GM19351 (cell line): Measurements from ENCODE around the gene UPF3A.
A peak's percentile ranks its signal among the peaks of the same experiment; 100 is the strongest.
"Not testable (repeated sequence)": the region's sequence is repeated elsewhere in the genome, so short reads cannot be mapped to it uniquely, and the experiment has no call there.

ENCODE experiments used
- ATAC-seq: cut with Tn5 transposase; IDR thresholded peaks from one replicate; pipeline ENCODE4 v1.9.1; 2021; ENCODE audit warnings: mild to moderate bottlenecking, moderate library complexity; ENCODE audit not compliant: unreplicated experiment

UPF3A gene

DNA sequence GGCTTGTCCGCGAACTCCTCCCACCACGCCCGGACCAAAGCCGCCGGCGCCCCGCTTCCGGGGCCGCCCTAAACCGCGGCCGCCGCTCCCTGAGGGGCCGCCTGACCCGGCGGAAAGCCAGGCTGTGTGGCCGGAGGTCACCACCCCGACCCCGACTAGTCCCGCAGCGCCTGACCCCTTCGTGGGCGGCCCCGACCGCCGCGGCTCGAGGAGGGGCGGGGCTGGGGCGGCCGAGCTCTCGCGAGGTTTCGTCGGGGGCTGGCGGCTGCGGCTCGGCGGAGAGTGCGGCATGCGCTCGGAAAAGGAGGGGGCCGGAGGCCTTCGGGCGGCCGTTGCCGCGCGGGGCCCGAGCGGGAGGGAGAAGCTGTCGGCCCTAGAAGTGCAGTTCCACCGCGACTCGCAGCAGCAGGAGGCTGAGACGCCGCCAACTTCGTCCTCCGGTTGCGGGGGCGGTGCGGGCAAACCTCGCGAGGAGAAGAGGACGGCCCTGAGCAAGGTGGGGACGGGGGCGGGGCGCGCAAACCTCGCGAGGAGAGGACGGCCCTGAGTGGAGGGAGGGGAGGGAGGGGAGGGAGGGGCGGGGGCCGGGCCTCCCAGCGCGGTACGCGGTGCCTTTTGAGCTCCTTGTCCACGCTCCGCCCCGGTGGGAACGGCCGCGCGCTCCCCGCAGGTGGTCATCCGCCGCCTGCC is at the start of gene UPF3A:
Gene UPF3A (plus strand): TSS at position 251 of the 690 bp plus-strand sequence. CDS start 39 bp downstream, at position 290.
- ATAC-seq: peak; percentile 66

DNA sequence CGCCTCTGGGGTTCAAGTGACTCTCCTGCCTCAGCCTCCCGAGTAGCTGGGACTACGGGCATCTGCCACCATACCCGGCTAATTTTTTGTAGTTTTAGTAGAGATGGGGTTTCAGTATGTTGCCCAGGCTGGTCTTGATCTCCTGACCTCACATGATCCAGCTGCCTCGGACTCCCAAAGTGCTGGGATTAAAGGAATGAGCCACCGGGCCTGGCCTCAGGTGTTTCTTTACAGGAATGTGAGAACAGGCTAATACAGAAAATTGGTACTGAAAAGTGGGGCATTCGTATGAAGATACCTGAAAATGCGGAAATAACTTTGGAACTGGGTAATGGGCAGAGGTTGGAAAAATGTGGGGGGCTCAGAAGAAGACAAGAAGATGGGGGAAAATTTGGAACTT is 49.5 kb upstream of the UPF3A start:
- ATAC-seq: no peak

DNA sequence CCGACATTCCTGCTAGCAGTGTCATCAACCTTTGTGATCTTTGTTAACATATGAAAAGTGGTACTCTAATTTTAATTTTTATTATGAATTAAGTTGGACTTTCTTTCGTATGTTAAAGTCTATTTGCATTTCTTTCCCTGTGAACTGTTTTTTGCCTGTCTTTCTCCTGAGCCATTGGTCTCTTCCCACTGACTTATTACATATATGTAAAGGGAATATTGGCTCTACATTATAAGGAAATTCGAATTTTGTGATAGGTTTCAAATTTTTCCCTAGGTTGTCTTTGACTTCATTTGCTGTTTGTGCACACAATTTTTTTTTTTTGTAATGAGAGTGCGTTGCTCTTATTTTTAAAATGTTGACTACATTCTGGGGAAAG is 47.1 kb upstream of the UPF3A start:
- no peak for ATAC-seq

- peak; percentile 88 for ATAC-seq
Observed at GRCh38 chr13:114234645-114235421, 46.6 kb upstream of the UPF3A start, which contains the start of gene CDC16. Gene CDC16, plus strand, starts transcription at chr13:114234897. Its CDS starts 188 bp downstream, at chr13:114235085.

- no peak for ATAC-seq
Observed at GRCh38 chr13:114235697-114236096, 45.7 kb upstream of the UPF3A start.

DNA sequence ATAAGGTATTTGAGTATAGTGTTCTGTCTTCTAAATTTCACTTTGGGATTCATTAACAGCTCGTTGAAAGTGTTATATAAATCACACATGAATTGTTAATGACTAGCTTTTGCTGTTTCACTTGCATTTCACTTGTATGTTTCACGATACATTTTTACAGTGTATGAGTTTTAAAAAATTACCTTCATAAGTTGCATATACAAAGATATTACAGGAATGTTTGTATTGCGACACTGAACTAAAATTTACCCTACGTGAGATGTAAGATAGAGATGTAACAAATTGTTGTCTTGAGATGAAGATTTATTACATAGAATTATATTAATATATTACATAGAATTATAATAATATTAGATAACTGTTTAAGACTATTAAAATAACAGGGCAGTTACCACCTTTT is 45.2 kb upstream of the UPF3A start:
- no peak for ATAC-seq

DNA sequence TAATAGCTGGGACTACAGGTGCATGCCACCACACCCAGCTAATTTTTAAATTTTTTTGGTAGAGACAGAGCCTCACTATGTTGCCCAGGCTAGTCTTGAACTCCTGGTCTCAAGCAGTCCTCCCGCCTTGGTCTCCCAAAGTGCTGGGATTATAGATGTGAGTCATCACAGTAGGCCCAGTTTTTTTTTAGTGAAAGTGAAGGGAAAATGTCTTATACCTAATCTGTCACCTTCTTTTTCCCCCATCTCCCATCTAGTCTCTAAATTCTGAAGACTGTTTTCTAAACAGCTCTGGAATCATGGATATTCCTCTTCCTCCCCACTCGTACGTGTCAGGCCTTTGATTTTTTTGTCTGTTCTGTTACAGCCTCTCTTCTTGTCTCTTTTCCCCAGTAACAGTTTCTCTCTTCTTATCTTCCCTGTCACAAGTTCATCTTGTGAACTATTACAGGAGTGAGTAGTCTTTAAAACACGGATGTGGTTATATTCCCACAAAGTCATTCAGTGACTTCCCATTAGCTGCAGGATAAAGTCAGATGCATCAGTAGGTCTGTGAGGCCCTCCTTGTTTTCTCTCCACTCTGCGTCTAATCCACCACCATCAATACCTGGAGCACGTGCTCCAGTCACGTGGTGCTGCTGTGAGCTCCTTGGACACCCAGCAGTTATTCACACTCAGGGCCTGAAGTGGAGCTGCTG is 43.8 kb upstream of the UPF3A start:
- ATAC-seq: no peak

GRCh38 chr13:114241918-114242317 is 39.5 kb upstream of the UPF3A start:
- no peak for ATAC-seq

- no peak for ATAC-seq
Observed at GRCh38 chr13:114243971-114244370, 37.4 kb upstream of the UPF3A start.

DNA sequence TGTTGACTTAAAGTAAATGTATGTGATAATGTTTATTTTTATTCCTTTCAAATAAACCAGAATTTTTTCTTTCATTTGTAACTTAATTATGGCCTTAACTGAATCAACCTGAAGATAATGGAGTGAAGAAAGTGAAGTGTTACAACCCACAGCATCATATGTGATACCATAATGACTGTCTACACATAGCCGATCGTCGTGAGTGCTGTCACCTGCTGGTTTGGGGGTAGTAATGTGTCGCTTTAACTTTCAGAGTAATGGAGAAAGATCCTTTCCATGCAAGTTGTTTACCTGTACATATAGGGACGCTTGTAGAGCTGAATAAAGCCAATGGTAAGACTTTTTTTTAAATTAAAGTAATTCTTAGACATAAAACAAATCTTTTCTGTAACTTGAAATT is 36.8 kb upstream of the UPF3A start:
- no peak for ATAC-seq

DNA sequence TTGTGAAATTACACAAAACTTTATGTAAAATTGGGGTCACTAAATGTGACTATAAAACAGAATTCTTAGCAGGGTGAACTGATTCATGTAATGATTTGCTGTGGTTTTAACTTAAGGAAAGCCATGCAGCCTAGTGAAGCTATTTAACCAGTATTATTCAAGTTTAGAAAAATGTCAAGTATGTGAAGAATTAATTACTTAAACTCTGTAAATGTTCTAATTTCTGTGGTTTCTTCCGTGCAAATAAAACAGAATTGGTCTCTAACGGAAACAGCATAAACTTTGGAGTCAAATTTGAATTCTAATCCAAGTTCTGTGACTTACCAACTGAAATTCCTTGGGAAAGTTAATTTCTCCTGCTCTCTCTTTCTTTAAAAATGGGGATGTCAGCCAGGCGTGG is 33.4 kb upstream of the UPF3A start:
- no peak for ATAC-seq

DNA sequence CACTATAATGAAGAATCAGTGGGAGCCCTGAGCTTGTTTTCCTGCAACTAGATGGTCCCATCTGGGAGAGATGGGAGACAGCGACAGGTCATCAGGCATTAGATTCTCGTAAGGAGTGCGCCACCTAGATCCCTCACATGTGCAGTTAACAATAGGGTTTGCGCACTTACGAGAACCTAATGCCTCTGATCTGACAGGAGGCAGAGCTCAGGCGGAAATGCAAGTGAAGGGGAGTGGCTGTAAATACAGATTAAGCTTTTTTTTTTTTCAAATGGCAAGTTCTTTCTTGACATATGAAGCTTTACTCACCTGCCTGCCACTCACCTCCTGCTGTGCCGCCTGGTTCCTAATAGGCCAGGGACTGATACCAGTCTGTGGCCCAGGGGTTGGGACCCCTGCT is 32.3 kb upstream of the UPF3A start:
- no peak for ATAC-seq

DNA sequence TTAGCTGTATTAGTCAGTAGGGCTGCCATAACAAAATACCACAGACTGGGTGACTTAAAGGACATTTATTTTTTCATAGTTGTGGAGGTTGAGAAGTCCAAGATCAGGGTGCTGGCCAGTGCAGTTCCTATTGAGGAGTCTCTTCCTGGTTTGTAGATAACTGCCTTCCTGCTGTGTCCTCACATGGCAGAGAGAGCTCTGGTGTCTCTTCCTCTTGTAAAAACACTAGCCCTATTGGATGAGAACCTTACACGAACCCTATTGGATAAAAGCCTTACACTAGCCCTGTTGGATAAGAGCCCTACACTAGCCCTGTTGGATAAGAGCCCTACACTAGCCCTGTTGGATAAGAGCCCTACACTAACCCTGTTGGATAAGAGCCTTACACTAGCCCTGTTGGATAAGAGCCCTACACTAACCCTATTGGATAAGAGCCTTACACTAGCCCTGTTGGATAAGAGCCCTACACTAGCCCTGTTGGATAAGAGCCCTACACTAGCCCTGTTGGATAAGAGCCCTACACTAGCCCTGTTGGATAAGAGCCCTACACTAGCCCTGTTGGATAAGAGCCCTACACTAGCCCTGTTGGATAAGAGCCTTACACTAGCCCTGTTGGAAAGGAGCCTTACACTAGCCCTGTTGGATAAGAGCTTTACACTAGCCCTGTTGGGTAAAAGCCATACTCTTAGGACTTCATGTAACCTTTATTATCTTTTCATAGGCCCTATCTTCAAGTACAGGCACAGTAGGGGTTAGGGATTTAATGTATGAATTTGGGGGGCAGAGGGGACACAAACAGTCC is 29.6 kb upstream of the UPF3A start:
- not testable (repeated sequence) for ATAC-seq

- ATAC-seq: no peak
Observed at GRCh38 chr13:114256547-114256946, 24.9 kb upstream of the UPF3A start.

DNA sequence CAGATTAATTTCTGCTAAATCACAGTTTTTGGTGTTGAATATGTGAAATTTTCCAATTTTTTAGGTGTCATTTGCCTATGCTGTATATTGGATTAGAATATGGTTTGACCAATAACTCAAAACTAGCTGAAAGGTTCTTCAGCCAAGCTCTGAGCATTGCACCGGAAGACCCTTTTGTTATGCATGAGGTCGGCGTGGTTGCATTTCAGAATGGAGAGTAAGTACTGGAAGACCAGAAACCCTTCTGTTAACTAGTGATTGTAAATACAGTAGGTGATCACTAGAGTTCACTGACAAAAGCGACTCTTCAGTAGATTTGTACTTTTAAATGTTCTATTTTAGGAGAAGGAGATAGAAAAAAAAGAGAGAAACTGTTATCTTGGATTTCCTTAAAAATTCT is 24.4 kb upstream of the UPF3A start:
- ATAC-seq: no peak

GRCh38 chr13:114258589-114258988 is 22.8 kb upstream of the UPF3A start:
- ATAC-seq: no peak

DNA sequence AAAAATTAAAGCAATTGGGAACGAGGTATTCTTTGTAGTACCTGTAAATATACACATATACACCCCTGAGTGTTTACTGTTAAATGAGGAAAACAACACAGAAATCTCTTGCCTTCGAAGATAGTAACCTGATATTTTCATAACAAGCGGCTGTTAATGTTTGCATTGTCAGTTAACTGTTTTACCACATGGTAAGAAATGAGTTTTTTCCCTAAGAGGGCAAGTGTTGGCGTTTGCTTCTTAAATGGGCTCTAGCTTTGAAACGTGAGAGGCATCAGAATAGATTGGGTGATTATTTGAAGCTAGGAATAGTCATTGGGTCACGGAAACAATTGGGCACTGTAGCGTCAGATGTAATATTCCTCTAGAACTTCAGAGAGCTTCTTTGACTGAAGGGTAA is 22.0 kb upstream of the UPF3A start:
- no peak for ATAC-seq

- ATAC-seq: peak; percentile 58
Observed at GRCh38 chr13:114259974-114260373, 21.4 kb upstream of the UPF3A start.

GRCh38 chr13:114260814-114261213 is 20.6 kb upstream of the UPF3A start:
- ATAC-seq: no peak

DNA sequence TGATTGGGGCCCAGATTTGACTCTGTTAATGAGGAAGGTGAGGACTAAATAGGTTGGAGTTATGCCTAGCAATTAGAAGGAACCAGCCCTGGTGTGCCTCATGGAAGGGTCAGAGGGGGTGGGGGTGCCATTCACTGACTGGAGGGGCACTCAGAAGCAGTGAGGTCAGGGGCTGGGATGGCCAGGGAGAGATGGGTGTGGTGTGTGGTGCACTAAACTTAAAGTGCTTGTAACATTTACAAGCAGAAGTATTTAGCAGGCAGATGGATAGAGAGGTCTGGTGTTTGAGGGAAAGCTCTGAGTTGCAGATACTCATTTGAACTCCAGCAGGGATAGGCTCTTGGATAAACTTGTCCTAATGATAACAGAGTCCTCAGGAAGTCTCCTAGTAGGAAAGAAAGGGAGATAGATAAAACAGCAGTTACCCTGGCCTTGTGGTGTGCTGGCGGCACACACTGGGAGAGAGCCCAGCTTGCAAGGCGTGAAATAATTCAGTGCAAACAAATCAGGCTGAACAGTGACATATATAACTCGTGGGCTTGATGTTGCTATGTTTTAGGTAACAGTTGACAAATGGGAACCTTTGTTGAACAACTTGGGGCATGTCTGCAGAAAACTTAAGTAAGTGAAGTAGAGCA is 20.0 kb upstream of the UPF3A start:
- ATAC-seq: no peak
